OCI-LY7 (cell line): Measurements from ENCODE around the gene ZBTB49. TPM values are rescaled to one million over a fixed set of nuclear protein-coding genes. Genes with fewer than 3 reads are reported as not detected.
"Not testable (repeated sequence)": the region's sequence is repeated elsewhere in the genome, so short reads cannot be mapped to it uniquely, and the experiment has no call there.

Experiments used
- BruUV-seq: library from RNA; stranded (reverse); fragments of 400-500 nt; replicated peaks from 2 replicates; lab custom pipeline; 2021; lab: Mats Ljungman, UMichigan
- CTCF ChIA-PET: fragments of 300-600 bp; sonication (Branson Sonifier 250); formaldehyde crosslinking; loops from one replicate; lab custom pipeline; 2022; ENCODE audit warnings: antibody characterized with exemption; ENCODE audit not compliant: unreplicated experiment; lab: Charles Lee
- POLR2A ChIA-PET: fragments of 300-600 bp; sonication (Branson Sonifier 250); formaldehyde crosslinking; loops from one replicate; lab custom pipeline; 2022; ENCODE audit warnings: antibody characterized with exemption; lab: Charles Lee
- DNase-seq: peaks from one replicate; pipeline ENCODE4 v3.0.0-alpha.2; 2015; ENCODE audit warnings: low spot score
- H2AFZ ChIP-seq: fragments of 200-600 bp; sonication (generic), shearing (Covaris generic); 2 replicates; pipeline ENCODE4 v1.6.1; 2014; ENCODE audit warnings: mild to moderate bottlenecking, antibody characterized with exemption, low read length, moderate library complexity
- H3K27ac ChIP-seq: fragments of 200-600 bp; sonication (generic); 2 replicates; pipeline ENCODE4 v1.5.1; 2014; ENCODE audit warnings: mixed run types, low read depth, mild to moderate bottlenecking, moderate library complexity, low read length, inconsistent platforms; ENCODE audit not compliant: poor library complexity, severe bottlenecking
- H3K36me3 ChIP-seq: fragments of 200-600 bp; sonication (generic); 2 replicates; pipeline ENCODE4 v1.6.1; 2014; ENCODE audit warnings: mild to moderate bottlenecking, antibody characterized with exemption, low read length, moderate library complexity, mixed read lengths; ENCODE audit not compliant: insufficient read depth
- H3K4me1 ChIP-seq: fragments of 200-600 bp; sonication (generic); 2 replicates; pipeline ENCODE4 v1.5.1; 2014; ENCODE audit warnings: mild to moderate bottlenecking, low read length; ENCODE audit not compliant: insufficient read depth, poor library complexity, severe bottlenecking
- H3K4me2 ChIP-seq: fragments of 200-600 bp; sonication (generic); 2 replicates; pipeline ENCODE4 v1.6.1; 2014; ENCODE audit warnings: mild to moderate bottlenecking, low read length
- H3K4me3 ChIP-seq: fragments of 200-600 bp; sonication (generic); 2 replicates; pipeline ENCODE4 v1.5.1; 2014; ENCODE audit warnings: mild to moderate bottlenecking, low read depth, low read length; ENCODE audit not compliant: poor library complexity, severe bottlenecking
- H3K79me2 ChIP-seq: fragments of 200-600 bp; sonication (generic); 2 replicates; pipeline ENCODE4 v1.6.1; 2016; ENCODE audit warnings: low read depth, mild to moderate bottlenecking, low read length, moderate library complexity, mixed read lengths; ENCODE audit not compliant: insufficient read depth
- H3K9me2 ChIP-seq: fragments of 200-600 bp; sonication (generic); 2 replicates; pipeline ENCODE4 v1.6.1; 2016; ENCODE audit warnings: mild to moderate bottlenecking, low read length, mixed read lengths; ENCODE audit not compliant: insufficient read depth
- H3K9me3 ChIP-seq: fragments of 200-600 bp; sonication (generic); 2 replicates; pipeline ENCODE4 v1.6.1; 2014; ENCODE audit warnings: mild to moderate bottlenecking, mixed run types, low read length, mixed read lengths
- H4K20me1 ChIP-seq: fragments of 200-600 bp; sonication (generic); 2 replicates; pipeline ENCODE4 v1.6.1; 2014; ENCODE audit warnings: mild to moderate bottlenecking, antibody characterized with exemption, low read length, moderate library complexity, mixed read lengths; ENCODE audit not compliant: insufficient read depth
- EZH2phosphoT487 ChIP-seq: fragments of 200-600 bp; sonication (generic); IDR thresholded peaks from 2 replicates; pipeline ENCODE4 v1.6.1; 2018; ENCODE audit warnings: low read depth, borderline replicate concordance, mild to moderate bottlenecking, mixed run types, antibody characterized with exemption, low read length, moderate library complexity, mixed read lengths
- intact Hi-C: fragments of 100-400 bp; cut with micrococcal nuclease; formaldehyde crosslinking; loops from one replicate; pipeline ENCODE4 v1.10.0; 2022; ENCODE audit not compliant: unreplicated experiment
- total RNA-seq, 2 experiments: library from RNA; depleted of rRNA in 1 of 2; stranded (reverse); fragments of >200 nt in 1 of 2; shearing (Covaris generic) in 1 of 2; gene quantifications; 2 replicates each; pipeline ENCODE4 v1.2.3, GENCODE V29; 2014 to 2022
- TF ChIP-seq, protein P1 (sequence below): fragments of 200-600 bp; sonication (generic); conservative IDR thresholded peaks from 2 replicates; pipeline ENCODE4 v1.5.1; 2014; ENCODE audit warnings: mild to moderate bottlenecking, antibody characterized with exemption, low read length, moderate library complexity, mixed read lengths

The ZBTB49 gene
- total RNA-seq, 2 experiments from 2014 or later, result 6.5 to 8.7 TPM

DNA sequence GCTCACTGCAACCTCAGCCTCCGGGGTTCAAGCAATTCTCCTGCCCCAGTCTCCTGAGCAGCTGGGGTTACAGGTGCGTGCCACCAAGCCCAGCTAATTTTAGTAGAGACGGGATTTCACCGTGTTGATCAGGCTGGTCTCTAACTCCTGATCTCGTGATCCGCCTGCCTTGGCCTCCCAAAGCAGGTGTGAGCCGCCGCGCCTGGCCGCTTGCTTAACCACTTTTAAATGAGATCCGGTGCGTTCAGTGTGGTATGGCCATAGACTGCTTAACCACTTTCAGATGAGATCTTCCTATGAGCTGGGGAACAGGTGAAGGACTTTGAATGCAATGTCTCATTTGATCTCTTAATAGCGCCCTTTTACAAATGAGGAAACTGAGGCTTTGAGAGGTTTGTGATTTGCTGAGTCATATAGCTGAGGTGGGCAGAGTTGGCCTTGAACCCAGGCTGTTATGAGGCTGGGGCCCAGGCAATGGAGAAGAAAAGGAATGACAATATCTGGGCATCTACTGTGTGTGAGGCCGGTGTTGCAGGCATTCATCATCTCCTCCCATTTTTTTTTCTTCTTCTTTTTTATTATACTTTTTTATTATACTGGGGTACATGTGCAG, 55.0 kb downstream of the ZBTB49 start:
- H3K27ac ChIP-seq, result peak overlapping the region; percentile 99
- H3K36me3 ChIP-seq, result peaks cover 11% of the 10 kb centered on the region
- POLR2A ChIA-PET, result interaction anchor here (0.6 to 2.5 kb wide), 11 partner anchors 7 to 275 kb away, joined by 3 to 11 read pairs (median 4); partner anchors contain the start of genes LYAR, STX18, TMEM128 and ZBTB49
- no peaks in the 10 kb centered on the region for H3K79me2 ChIP-seq
- H4K20me1 ChIP-seq, result no peaks in the 10 kb centered on the region
- peak overlapping the region; percentile 56 for H3K4me3 ChIP-seq
- no peak overlapping the region; the same call in 1 of the 2 replicates for H2AFZ ChIP-seq
- peaks cover 12% of the 10 kb centered on the region for H3K9me3 ChIP-seq
- TF ChIP-seq, protein P1, sequence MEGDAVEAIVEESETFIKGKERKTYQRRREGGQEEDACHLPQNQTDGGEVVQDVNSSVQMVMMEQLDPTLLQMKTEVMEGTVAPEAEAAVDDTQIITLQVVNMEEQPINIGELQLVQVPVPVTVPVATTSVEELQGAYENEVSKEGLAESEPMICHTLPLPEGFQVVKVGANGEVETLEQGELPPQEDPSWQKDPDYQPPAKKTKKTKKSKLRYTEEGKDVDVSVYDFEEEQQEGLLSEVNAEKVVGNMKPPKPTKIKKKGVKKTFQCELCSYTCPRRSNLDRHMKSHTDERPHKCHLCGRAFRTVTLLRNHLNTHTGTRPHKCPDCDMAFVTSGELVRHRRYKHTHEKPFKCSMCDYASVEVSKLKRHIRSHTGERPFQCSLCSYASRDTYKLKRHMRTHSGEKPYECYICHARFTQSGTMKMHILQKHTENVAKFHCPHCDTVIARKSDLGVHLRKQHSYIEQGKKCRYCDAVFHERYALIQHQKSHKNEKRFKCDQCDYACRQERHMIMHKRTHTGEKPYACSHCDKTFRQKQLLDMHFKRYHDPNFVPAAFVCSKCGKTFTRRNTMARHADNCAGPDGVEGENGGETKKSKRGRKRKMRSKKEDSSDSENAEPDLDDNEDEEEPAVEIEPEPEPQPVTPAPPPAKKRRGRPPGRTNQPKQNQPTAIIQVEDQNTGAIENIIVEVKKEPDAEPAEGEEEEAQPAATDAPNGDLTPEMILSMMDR, result no peak
- TF ChIP-seq EZH2phosphoT487, result no peak
- peak; percentile 98 for DNase-seq
- peak overlapping the region; percentile 82 for H3K4me2 ChIP-seq
- no TSS peak for BruUV-seq
- intact Hi-C loops, result loop anchor here (1.0 to 10.0 kb wide), 5 partner anchors 42 to 390 kb away; partner anchors contain the start of genes LYAR, NSG1 and ZBTB49
- H3K4me1 ChIP-seq, result peaks cover 76% of the 10 kb centered on the region
- CTCF ChIA-PET, result interaction anchor here (0.6 to 0.8 kb wide), 2 partner anchors 79 to 84 kb away, joined by 3 to 4 read pairs; no protein-coding TSS in a partner anchor
- H3K9me2 ChIP-seq, result no peaks in the 10 kb centered on the region

DNA sequence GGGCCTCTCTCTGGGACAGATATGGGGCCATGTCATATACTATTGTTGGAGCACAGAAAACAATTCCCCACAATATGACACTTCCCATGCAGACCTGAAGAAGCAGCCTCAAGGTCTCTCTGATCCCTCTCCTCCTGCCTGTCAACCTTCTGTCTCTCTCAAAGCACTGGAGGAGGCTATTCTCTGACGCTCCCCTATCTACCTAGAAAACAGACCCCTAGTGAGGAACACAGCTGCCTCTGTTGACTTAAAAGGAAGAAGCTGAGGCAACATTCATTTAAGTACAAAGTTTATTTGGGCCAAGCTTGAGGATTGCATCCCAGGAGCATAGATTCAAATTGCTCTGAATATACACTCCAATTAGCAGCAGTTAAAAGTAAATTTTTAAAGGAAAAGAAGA, 57.5 kb downstream of the ZBTB49 start:
- Histone ChIP-seq H3K4me2 (peak overlapping the region; percentile 66), H3K36me3 (peaks cover 15% of the 10 kb centered on the region), H3K4me3 (no peak overlapping the region), H3K79me2 (no peaks in the 10 kb centered on the region), H4K20me1 (no peaks in the 10 kb centered on the region), H2AFZ (peak overlapping the region; percentile 79; the same call in 1 of the 2 replicates), H3K4me1 (peaks cover 62% of the 10 kb centered on the region), H3K27ac (peak overlapping the region; percentile 99), H3K9me2 (no peaks in the 10 kb centered on the region), H3K9me3 (peaks cover 22% of the 10 kb centered on the region)
- BruUV-seq, result no TSS peak
- peak; percentile 45 for DNase-seq
- CTCF ChIA-PET, result no interaction called here
- intact Hi-C loops, result loop anchor here (10.0 kb wide), 1 partner anchor 393 kb away; no protein-coding TSS in a partner anchor
- POLR2A ChIA-PET, result interaction anchor here (0.7 to 1.2 kb wide), 2 partner anchors 12 to 25 kb away, joined by 3 to 4 read pairs; no protein-coding TSS in a partner anchor
- no peak for TF ChIP-seq EZH2phosphoT487

- H3K9me3 ChIP-seq, result peaks cover 28% of the 10 kb centered on the region
- H3K9me2 ChIP-seq, H3K4me3 ChIP-seq, CTCF ChIA-PET, H3K79me2 ChIP-seq, H4K20me1 ChIP-seq, H3K4me2 ChIP-seq, BruUV-seq: not testable (repeated sequence)
- intact Hi-C loops, result loop anchor here (10.0 kb wide), 1 partner anchor 394 kb away; no protein-coding TSS in a partner anchor
- H3K4me1 ChIP-seq, result peaks cover 52% of the 10 kb centered on the region
- peak overlapping the region; percentile 5; the same call in 1 of the 2 replicates for H2AFZ ChIP-seq
- DNase-seq, result peak; percentile 90
- peaks cover 15% of the 10 kb centered on the region for H3K36me3 ChIP-seq
- POLR2A ChIA-PET, result interaction anchor here (0.6 to 1.0 kb wide), 2 partner anchors 18 to 97 kb away, joined by 3 to 4 read pairs; no protein-coding TSS in a partner anchor
- H3K27ac ChIP-seq, result peak overlapping the region; percentile 99
These were observed 58.5 kb downstream of the ZBTB49 start for GRCh38 chr4:4348585-4348984.
